Omental fat pad (tissue), 4 donors: ENCODE measurements around the gene EXOSC1. TPM values are rescaled to one million over a fixed set of nuclear protein-coding genes. Genes with fewer than 3 reads are reported as not detected.
"Not testable (repeated sequence)": the region's sequence is repeated elsewhere in the genome, so short reads cannot be mapped to it uniquely, and the experiment has no call there.

ENCODE experiments used
- ATAC-seq: fragments of 150-250 bp; one replicate; pipeline ENCODE4 v1.9.1; 2016; ENCODE audit warnings: mild to moderate bottlenecking, moderate library complexity; ENCODE audit not compliant: low FRiP score
- DNase-seq: peaks from one replicate; pipeline ENCODE4 v3.0.0-alpha.2; 2019; ENCODE audit warnings: low spot score
- CTCF ChIP-seq, 3 donors: fragments of 450-650 bp; IDR thresholded peaks; one replicate each; pipeline ENCODE4 v1.5.1; 2016 to 2017; ENCODE audit warnings: antibody characterized with exemption in 3 of 3, mild to moderate bottlenecking in 3 of 3, moderate library complexity in 2 of 3
- total RNA-seq, 4 donors: library from RNA; depleted of rRNA; stranded (reverse); fragments of >200 nt; gene quantifications; one replicate each; pipeline ENCODE4 v1.1.0, GENCODE V29; 2016

The EXOSC1 gene
- total RNA-seq, 4 donors from 2014 or later: 17.4 to 25.9 (median 21.3) TPM

GRCh38 chr10:97483506-97483905, 37.7 kb upstream of the EXOSC1 start:
- no peak for TF ChIP-seq CTCF (IDR thresholded peaks at IDR 0.05)
- ATAC-seq (no peak), DNase-seq (no peak)

- DNase-seq: no peak
- no peak for ATAC-seq
- TF ChIP-seq CTCF (IDR thresholded peaks at IDR 0.05): no peak
These were observed 36.6 kb upstream of the EXOSC1 start for GRCh38 chr10:97482381-97482780.

GRCh38 chr10:97481071-97481470, 35.3 kb upstream of the EXOSC1 start:
- no peak for ATAC-seq
- DNase-seq: no peak
- TF ChIP-seq CTCF (IDR thresholded peaks at IDR 0.05): no peak

- no peak for TF ChIP-seq CTCF (IDR thresholded peaks at IDR 0.05)
- no peak for ATAC-seq
These were observed 34.1 kb upstream of the EXOSC1 start for GRCh38 chr10:97479939-97480338.

GRCh38 chr10:97479410-97479809, 33.6 kb upstream of the EXOSC1 start:
- ATAC-seq, DNase-seq: not testable (repeated sequence)

More at GRCh38 chr10:97479939-97480338, 34.1 kb upstream of the EXOSC1 start:
- no peak for DNase-seq

- DNase-seq (no peak), ATAC-seq (peak; percentile 81)
- TF ChIP-seq CTCF (IDR thresholded peaks at IDR 0.05): no peak
These were observed 30.3 kb upstream of the EXOSC1 start for GRCh38 chr10:97475936-97476594.

GRCh38 chr10:97474918-97475317, 29.1 kb upstream of the EXOSC1 start:
- no peak for ATAC-seq
- no peak for TF ChIP-seq CTCF (IDR thresholded peaks at IDR 0.05)
- DNase-seq: no peak

- not testable (repeated sequence) for DNase-seq, ATAC-seq
These were observed 23.0 kb upstream of the EXOSC1 start for GRCh38 chr10:97468781-97469180.
